OCI-LY7 (cell line): ENCODE data around the gene MAGIX. TPM values are rescaled to one million over a fixed set of nuclear protein-coding genes. Genes with fewer than 3 reads are reported as not detected.

Experiments used
- BruUV-seq: library from RNA; stranded (reverse); fragments of 400-500 nt; replicated peaks from 2 replicates; lab custom pipeline; 2021; lab: Mats Ljungman, UMichigan
- CTCF ChIA-PET: fragments of 300-600 bp; sonication (Branson Sonifier 250); formaldehyde crosslinking; loops from one replicate; lab custom pipeline; 2022; ENCODE audit warnings: antibody characterized with exemption; ENCODE audit not compliant: unreplicated experiment; lab: Charles Lee
- POLR2A ChIA-PET: fragments of 300-600 bp; sonication (Branson Sonifier 250); formaldehyde crosslinking; loops from one replicate; lab custom pipeline; 2022; ENCODE audit warnings: antibody characterized with exemption; lab: Charles Lee
- DNase-seq: peaks from one replicate; pipeline ENCODE4 v3.0.0-alpha.2; 2015; ENCODE audit warnings: low spot score
- H2AFZ ChIP-seq: fragments of 200-600 bp; sonication (generic), shearing (Covaris generic); 2 replicates; pipeline ENCODE4 v1.6.1; 2014; ENCODE audit warnings: mild to moderate bottlenecking, antibody characterized with exemption, low read length, moderate library complexity
- H3K27ac ChIP-seq: fragments of 200-600 bp; sonication (generic); 2 replicates; pipeline ENCODE4 v1.5.1; 2014; ENCODE audit warnings: mixed run types, low read depth, mild to moderate bottlenecking, moderate library complexity, low read length, inconsistent platforms; ENCODE audit not compliant: poor library complexity, severe bottlenecking
- H3K36me3 ChIP-seq: fragments of 200-600 bp; sonication (generic); 2 replicates; pipeline ENCODE4 v1.6.1; 2014; ENCODE audit warnings: mild to moderate bottlenecking, antibody characterized with exemption, low read length, moderate library complexity, mixed read lengths; ENCODE audit not compliant: insufficient read depth
- H3K4me1 ChIP-seq: fragments of 200-600 bp; sonication (generic); 2 replicates; pipeline ENCODE4 v1.5.1; 2014; ENCODE audit warnings: mild to moderate bottlenecking, low read length; ENCODE audit not compliant: insufficient read depth, poor library complexity, severe bottlenecking
- H3K4me2 ChIP-seq: fragments of 200-600 bp; sonication (generic); 2 replicates; pipeline ENCODE4 v1.6.1; 2014; ENCODE audit warnings: mild to moderate bottlenecking, low read length
- H3K4me3 ChIP-seq: fragments of 200-600 bp; sonication (generic); 2 replicates; pipeline ENCODE4 v1.5.1; 2014; ENCODE audit warnings: mild to moderate bottlenecking, low read depth, low read length; ENCODE audit not compliant: poor library complexity, severe bottlenecking
- H3K79me2 ChIP-seq: fragments of 200-600 bp; sonication (generic); 2 replicates; pipeline ENCODE4 v1.6.1; 2016; ENCODE audit warnings: low read depth, mild to moderate bottlenecking, low read length, moderate library complexity, mixed read lengths; ENCODE audit not compliant: insufficient read depth
- H3K9me2 ChIP-seq: fragments of 200-600 bp; sonication (generic); 2 replicates; pipeline ENCODE4 v1.6.1; 2016; ENCODE audit warnings: mild to moderate bottlenecking, low read length, mixed read lengths; ENCODE audit not compliant: insufficient read depth
- H3K9me3 ChIP-seq: fragments of 200-600 bp; sonication (generic); 2 replicates; pipeline ENCODE4 v1.6.1; 2014; ENCODE audit warnings: mild to moderate bottlenecking, mixed run types, low read length, mixed read lengths
- H4K20me1 ChIP-seq: fragments of 200-600 bp; sonication (generic); 2 replicates; pipeline ENCODE4 v1.6.1; 2014; ENCODE audit warnings: mild to moderate bottlenecking, antibody characterized with exemption, low read length, moderate library complexity, mixed read lengths; ENCODE audit not compliant: insufficient read depth
- EZH2phosphoT487 ChIP-seq: fragments of 200-600 bp; sonication (generic); IDR thresholded peaks from 2 replicates; pipeline ENCODE4 v1.6.1; 2018; ENCODE audit warnings: low read depth, borderline replicate concordance, mild to moderate bottlenecking, mixed run types, antibody characterized with exemption, low read length, moderate library complexity, mixed read lengths
- intact Hi-C: fragments of 100-400 bp; cut with micrococcal nuclease; formaldehyde crosslinking; loops from one replicate; pipeline ENCODE4 v1.10.0; 2022; ENCODE audit not compliant: unreplicated experiment
- total RNA-seq, 2 experiments: library from RNA; depleted of rRNA in 1 of 2; stranded (reverse); fragments of >200 nt in 1 of 2; shearing (Covaris generic) in 1 of 2; gene quantifications; 2 replicates each; pipeline ENCODE4 v1.2.3, GENCODE V29; 2014 to 2022
- TF ChIP-seq, protein P1 (sequence below): fragments of 200-600 bp; sonication (generic); conservative IDR thresholded peaks from 2 replicates; pipeline ENCODE4 v1.5.1; 2014; ENCODE audit warnings: mild to moderate bottlenecking, antibody characterized with exemption, low read length, moderate library complexity, mixed read lengths

Gene MAGIX
- total RNA-seq, 2 experiments from 2014 or later: 0.85 to 1.7 TPM

DNA sequence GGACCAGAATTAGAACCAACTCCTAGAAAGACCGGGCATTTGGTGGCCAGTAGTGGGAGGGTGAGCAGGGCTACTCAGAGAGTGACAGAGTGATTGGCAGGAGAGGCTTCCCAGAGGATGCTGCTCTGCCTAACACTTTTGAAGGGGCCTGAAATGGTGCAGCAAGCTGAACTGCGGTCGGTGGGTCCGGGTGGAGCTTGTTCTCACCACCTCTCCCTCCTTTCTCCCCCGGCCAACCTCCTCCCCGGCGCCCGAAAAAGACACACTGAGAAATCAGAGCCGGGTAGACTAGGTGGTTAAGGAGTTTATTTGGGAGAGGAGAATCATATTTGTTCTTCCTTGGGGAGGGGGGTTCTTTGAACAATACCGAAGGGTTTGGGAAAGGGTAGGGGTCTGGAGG is 25.0 kb downstream of the MAGIX start:
- no peaks in the 10 kb centered on the region for H3K9me3 ChIP-seq
- H3K4me2 ChIP-seq: no peak overlapping the region
- no peak overlapping the region for H3K4me3 ChIP-seq
- H3K4me1 ChIP-seq: peaks cover 29% of the 10 kb centered on the region
- no peak for DNase-seq
- ChIA-PET CTCF (no interaction called here), POLR2A (interaction anchor here (0.8 to 1.4 kb wide), 2 partner anchors 21 to 82 kb away, joined by 3 to 4 read pairs; no protein-coding TSS in a partner anchor)
- no peak for TF ChIP-seq EZH2phosphoT487
- TF ChIP-seq, protein P1, sequence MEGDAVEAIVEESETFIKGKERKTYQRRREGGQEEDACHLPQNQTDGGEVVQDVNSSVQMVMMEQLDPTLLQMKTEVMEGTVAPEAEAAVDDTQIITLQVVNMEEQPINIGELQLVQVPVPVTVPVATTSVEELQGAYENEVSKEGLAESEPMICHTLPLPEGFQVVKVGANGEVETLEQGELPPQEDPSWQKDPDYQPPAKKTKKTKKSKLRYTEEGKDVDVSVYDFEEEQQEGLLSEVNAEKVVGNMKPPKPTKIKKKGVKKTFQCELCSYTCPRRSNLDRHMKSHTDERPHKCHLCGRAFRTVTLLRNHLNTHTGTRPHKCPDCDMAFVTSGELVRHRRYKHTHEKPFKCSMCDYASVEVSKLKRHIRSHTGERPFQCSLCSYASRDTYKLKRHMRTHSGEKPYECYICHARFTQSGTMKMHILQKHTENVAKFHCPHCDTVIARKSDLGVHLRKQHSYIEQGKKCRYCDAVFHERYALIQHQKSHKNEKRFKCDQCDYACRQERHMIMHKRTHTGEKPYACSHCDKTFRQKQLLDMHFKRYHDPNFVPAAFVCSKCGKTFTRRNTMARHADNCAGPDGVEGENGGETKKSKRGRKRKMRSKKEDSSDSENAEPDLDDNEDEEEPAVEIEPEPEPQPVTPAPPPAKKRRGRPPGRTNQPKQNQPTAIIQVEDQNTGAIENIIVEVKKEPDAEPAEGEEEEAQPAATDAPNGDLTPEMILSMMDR: no peak
- intact Hi-C loops: no loop called here
- no TSS peak for BruUV-seq
- H3K27ac ChIP-seq: no peak overlapping the region
- H3K36me3 ChIP-seq: peaks cover 11% of the 10 kb centered on the region
- no peak overlapping the region for H2AFZ ChIP-seq
- peaks cover 16% of the 10 kb centered on the region; the same call in 1 of the 2 replicates for H3K79me2 ChIP-seq
- no peaks in the 10 kb centered on the region for H4K20me1 ChIP-seq
- H3K9me2 ChIP-seq: no peaks in the 10 kb centered on the region

DNA sequence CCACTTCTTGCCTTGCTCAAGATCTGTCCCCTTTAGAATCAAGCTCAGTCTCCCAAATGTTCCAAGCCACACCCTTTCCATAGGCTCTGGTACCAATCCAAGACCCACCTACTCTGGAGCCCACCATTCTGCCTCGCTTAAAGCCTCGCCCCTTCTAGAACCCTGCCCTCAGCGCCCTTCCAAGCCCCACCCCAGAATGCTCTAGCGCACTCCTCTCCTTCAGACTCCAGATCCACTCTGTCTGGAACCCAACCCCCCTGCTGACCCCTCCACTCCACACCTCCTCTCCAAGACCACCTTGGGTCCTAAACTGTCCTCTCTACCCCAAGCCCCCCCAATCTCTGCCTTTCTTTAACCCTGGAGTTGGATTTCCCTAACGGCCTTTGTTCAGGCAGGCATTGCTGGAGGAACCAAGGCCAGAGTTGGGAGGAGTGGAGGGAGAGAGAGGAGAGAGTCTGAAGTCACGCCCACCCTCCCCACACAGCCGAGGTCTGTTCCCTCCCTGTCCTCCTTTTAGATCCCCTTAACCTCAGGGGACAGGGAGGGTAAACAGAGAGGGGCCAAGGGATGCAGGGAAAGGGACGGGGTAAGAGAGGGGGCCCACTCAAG is 26.0 kb downstream of the MAGIX start:
- intact Hi-C loops: no loop called here

More for the DNA sequence above, 26.0 kb downstream of the MAGIX start:
- Histone ChIP-seq H2AFZ (no peak overlapping the region), H3K4me2 (no peak overlapping the region), H3K9me3 (no peaks in the 10 kb centered on the region), H3K36me3 (peaks cover 3% of the 10 kb centered on the region), H3K79me2 (peaks cover 16% of the 10 kb centered on the region; the same call in 1 of the 2 replicates), H3K9me2 (no peaks in the 10 kb centered on the region), H3K27ac (no peak overlapping the region), H3K4me1 (peaks cover 34% of the 10 kb centered on the region), H4K20me1 (no peaks in the 10 kb centered on the region), H3K4me3 (no peak overlapping the region)
- ChIA-PET POLR2A (interaction anchor here (0.8 to 1.4 kb wide), 2 partner anchors 19 to 80 kb away, joined by 3 to 4 read pairs; no protein-coding TSS in a partner anchor), CTCF (no interaction called here)
- no peak for DNase-seq
- no TSS peak for BruUV-seq
- no peak for TF ChIP-seq EZH2phosphoT487
- TF ChIP-seq, protein P1: no peak
